22Rv1 (cell line): ENCODE measurements around the gene SLC34A3.

Experiments used
- CTCF ChIP-seq: fragments of 450-650 bp; IDR thresholded peaks from 2 replicates; pipeline ENCODE4 v1.5.1; 2017; ENCODE audit warnings: mild to moderate bottlenecking
- ZFX ChIP-seq: fragments of 450-650 bp; IDR thresholded peaks from 2 replicates; pipeline ENCODE4 v1.6.1; 2017; ENCODE audit warnings: antibody characterized with exemption, borderline replicate concordance

GRCh38 chr9:137227853-137228505, 2.7 kb upstream of the SLC34A3 start:
- TF ChIP-seq CTCF (peak; percentile 26; the same call in 1 of the 2 replicates), ZFX (no peak)
